Sigmoid colon (tissue), 7 donors: Measurements from ENCODE around the gene RIMKLA. TPM values are rescaled to one million over a fixed set of nuclear protein-coding genes. Genes with fewer than 3 reads are reported as not detected.

ENCODE experiments used
- DNase-seq: peaks from one replicate; pipeline ENCODE4 v3.0.0-alpha.2; 2019
- H3K27ac ChIP-seq, 4 donors: fragments of 200-600 bp; sonication (generic); one replicate each; pipeline ENCODE4 v1.5.1; 2016 to 2019; ENCODE audit warnings: mild to moderate bottlenecking in 1 of 4
- H3K27me3 ChIP-seq, 3 donors: fragments of 200-600 bp; sonication (generic); one replicate each; pipeline ENCODE4 v1.5.1; 2019; ENCODE audit warnings: mild to moderate bottlenecking in 1 of 3
- H3K36me3 ChIP-seq, 4 donors: fragments of 200-600 bp; sonication (generic); one replicate each; pipeline ENCODE4 v1.5.1; 2016 to 2019
- H3K4me1 ChIP-seq, 4 donors: fragments of 200-600 bp; sonication (generic); one replicate each; pipeline ENCODE4 v1.5.1; 2017 to 2019
- H3K4me3 ChIP-seq, 4 donors: fragments of 200-600 bp; sonication (generic); one replicate each; pipeline ENCODE4 v1.5.1; 2017 to 2019; ENCODE audit warnings: mild to moderate bottlenecking in 2 of 4, moderate library complexity in 1 of 4
- H3K9me3 ChIP-seq, 4 donors: fragments of 200-600 bp in 3 of 4; sonication (generic) in 3 of 4; one replicate each; pipeline versions ENCODE4 v1.5.1 to v1.6.1; 2013 to 2019
- CTCF ChIP-seq, 4 experiments: fragments of 450-650 bp in 3 of 4; fragments of 200-600 bp in 1 of 4; IDR thresholded peaks; one replicate each; pipeline ENCODE4 v1.5.1; 2016 to 2019; ENCODE audit warnings: antibody characterized with exemption in 4 of 4, mild to moderate bottlenecking in 3 of 4, moderate library complexity in 2 of 4
- EP300 ChIP-seq, 4 donors: sonication (generic); formaldehyde crosslinking; IDR thresholded peaks; one replicate each; pipeline ENCODE4 v1.6.1; 2017; ENCODE audit warnings: antibody characterized with exemption in 4 of 4
- POLR2A ChIP-seq, 2 donors: fragments of 450-650 bp; IDR thresholded peaks; one replicate each; pipeline ENCODE4 v1.6.1; 2016; ENCODE audit warnings: antibody characterized with exemption in 2 of 2, mild to moderate bottlenecking in 2 of 2, moderate library complexity in 2 of 2
- POLR2AphosphoS5 ChIP-seq, 4 donors: sonication (generic); formaldehyde crosslinking; IDR thresholded peaks; one replicate each; pipeline ENCODE4 v1.6.1; 2017; ENCODE audit warnings: antibody characterized with exemption in 4 of 4
- WGBS, 2 donors: extraction: QIAGEN DNeasy Blood & Tissue Kit; methylation state at CpG; one replicate each; pipeline ENCODE4 v1.1.7; 2013; 5-methylcytosine and 5-hydroxymethylcytosine counted together
- intact Hi-C: fragments of 100-400 bp; cut with DNase I; formaldehyde crosslinking; loops from one replicate; pipeline ENCODE4 v1.15.1; 2023
- polyA plus RNA-seq, 3 donors: library from polyadenylated mRNA; stranded (reverse); fragments of 200-250 nt; gene quantifications; one replicate each; pipeline ENCODE4 v1.2.3, GENCODE V29; 2013
- total RNA-seq, 4 donors: library from RNA; depleted of rRNA; stranded (reverse); fragments of >200 nt; gene quantifications; one replicate each; pipeline ENCODE4 v1.1.0, GENCODE V29; 2016
- donor health status: healthy with polysubstance abuse.
- donor health status: Bipolar disorder and iron deficiency.
- donor health status: healthy.

The RIMKLA gene
- total and polyA plus RNA-seq, 7 donors = 2.1 to 11.4 (median 4.1) TPM

GRCh38 chr1:42427240-42427639, 46.6 kb downstream of the RIMKLA start:
- TF ChIP-seq POLR2A (IDR thresholded peaks at IDR 0.05) = no peak
- TF ChIP-seq CTCF (IDR thresholded peaks at IDR 0.05) = no peak
- TF ChIP-seq EP300 (IDR thresholded peaks at IDR 0.05) = no peak
- TF ChIP-seq POLR2AphosphoS5 (IDR thresholded peaks at IDR 0.05) = no peak
- 88 to 90% methylated on average over 4 of the region's 4 CpGs for WGBS, 2 donors
- H3K4me3 ChIP-seq = no peak overlapping the region
- H3K27me3 ChIP-seq = no peaks in the 10 kb centered on the region
- H3K36me3 ChIP-seq = no peaks in the 10 kb centered on the region
- intact Hi-C loops = no loop called here
- H3K9me3 ChIP-seq = no peaks in the 10 kb centered on the region
- no peak overlapping the region for H3K27ac ChIP-seq
- DNase-seq = no peak
- H3K4me1 ChIP-seq = peaks cover 0 to under 1% (median 0%) of the 10 kb centered on the region in 4 donors

- Histone ChIP-seq H3K36me3 (no peaks in the 10 kb centered on the region), H3K27me3 (no peaks in the 10 kb centered on the region), H3K4me3 (no peak overlapping the region), H3K27ac (no peak overlapping the region), H3K9me3 (no peaks in the 10 kb centered on the region), H3K4me1 (no peaks in the 10 kb centered on the region)
- no peak for DNase-seq
- 36 to 66% methylated on average over 1 of the region's 1 CpG for WGBS, 2 donors
- no peak for TF ChIP-seq POLR2AphosphoS5 (IDR thresholded peaks at IDR 0.05)
- TF ChIP-seq CTCF (IDR thresholded peaks at IDR 0.05) = no peak
- TF ChIP-seq EP300 (IDR thresholded peaks at IDR 0.05) = no peak
- no peak for TF ChIP-seq POLR2A (IDR thresholded peaks at IDR 0.05)
- intact Hi-C loops = no loop called here
These were observed 49.0 kb downstream of the RIMKLA start for GRCh38 chr1:42429603-42430002.

- H3K9me3 ChIP-seq = no peaks in the 10 kb centered on the region
- no peak overlapping the region for H3K4me3 ChIP-seq
- 83 to 92% methylated on average over 3 of the region's 3 CpGs for WGBS, 2 donors
- H3K36me3 ChIP-seq = no peaks in the 10 kb centered on the region
- no peaks in the 10 kb centered on the region for H3K27me3 ChIP-seq
- TF ChIP-seq EP300 (IDR thresholded peaks at IDR 0.05) (no peak), CTCF (IDR thresholded peaks at IDR 0.05) (no peak), POLR2AphosphoS5 (IDR thresholded peaks at IDR 0.05) (no peak), POLR2A (IDR thresholded peaks at IDR 0.05) (no peak)
- DNase-seq = no peak
- no peak overlapping the region for H3K27ac ChIP-seq
- H3K4me1 ChIP-seq = no peaks in the 10 kb centered on the region
- intact Hi-C loops = no loop called here
These were observed 49.9 kb downstream of the RIMKLA start for GRCh38 chr1:42430286-42431135.

GRCh38 chr1:42431514-42431913, 50.9 kb downstream of the RIMKLA start:
- DNase-seq = no peak
- TF ChIP-seq EP300 (IDR thresholded peaks at IDR 0.05) (no peak), POLR2A (IDR thresholded peaks at IDR 0.05) (no peak), POLR2AphosphoS5 (IDR thresholded peaks at IDR 0.05) (no peak), CTCF (IDR thresholded peaks at IDR 0.05) (no peak)
- Histone ChIP-seq H3K36me3 (no peaks in the 10 kb centered on the region), H3K27me3 (no peaks in the 10 kb centered on the region), H3K4me3 (no peak overlapping the region), H3K27ac (no peak overlapping the region), H3K4me1 (no peaks in the 10 kb centered on the region), H3K9me3 (no peaks in the 10 kb centered on the region)
- 13 to 65% methylated on average over 3 of the region's 3 CpGs for WGBS, 2 donors
- intact Hi-C loops = no loop called here
